Smooth muscle cell (in vitro differentiated cells): ENCODE measurements around the gene ROR1. TPM values are rescaled to one million over a fixed set of nuclear protein-coding genes. Genes with fewer than 3 reads are reported as not detected.

ENCODE experiments used
- DNase-seq: peaks from one replicate; lab custom pipeline; 2025; ENCODE audit not compliant: unreplicated experiment; lab: John Stamatoyannopoulos, UW
- H2AFZ ChIP-seq: fragments of 200-600 bp; sonication (generic); 2 replicates; pipeline ENCODE4 v1.6.0; 2016; ENCODE audit warnings: antibody characterized with exemption, low read depth, mild to moderate bottlenecking
- H3F3A ChIP-seq: fragments of 200-600 bp; sonication (generic); 2 replicates; pipeline ENCODE4 v1.6.0; 2017; ENCODE audit warnings: antibody characterized with exemption, low read depth
- H3K27ac ChIP-seq: fragments of 200-600 bp; sonication (generic); 2 replicates; pipeline ENCODE4 v1.5.1; 2016; ENCODE audit warnings: low read depth, mild to moderate bottlenecking
- H3K27me3 ChIP-seq: fragments of 200-600 bp; sonication (generic); 2 replicates; pipeline ENCODE4 v1.6.1; 2016; ENCODE audit warnings: low read depth, mild to moderate bottlenecking
- H3K36me3 ChIP-seq: fragments of 200-600 bp; sonication (generic); 2 replicates; pipeline ENCODE4 v1.5.1; 2016; ENCODE audit warnings: low read depth
- H3K4me1 ChIP-seq: fragments of 200-600 bp; sonication (generic); 2 replicates; pipeline ENCODE4 v1.5.1; 2016; ENCODE audit warnings: low read depth
- H3K4me2 ChIP-seq: fragments of 200-600 bp; sonication (generic); 2 replicates; pipeline ENCODE4 v1.6.0; 2016; ENCODE audit warnings: mild to moderate bottlenecking
- H3K4me3 ChIP-seq: fragments of 200-600 bp; sonication (generic); 2 replicates; pipeline ENCODE4 v1.5.1; 2016; ENCODE audit warnings: mild to moderate bottlenecking
- H3K79me2 ChIP-seq: fragments of 200-600 bp; sonication (generic); 2 replicates; pipeline ENCODE4 v1.6.0; 2016; ENCODE audit warnings: low read depth, mild to moderate bottlenecking
- H3K9ac ChIP-seq: fragments of 200-600 bp; sonication (generic); 2 replicates; pipeline ENCODE4 v1.6.0; 2016; ENCODE audit warnings: low read depth
- H3K9me3 ChIP-seq: fragments of 200-600 bp; sonication (generic); replicated peaks from 2 replicates; pipeline ENCODE4 v1.5.1; 2016; ENCODE audit warnings: low read depth
- H4K20me1 ChIP-seq: fragments of 200-600 bp; sonication (generic); 2 replicates; pipeline ENCODE4 v1.6.0; 2016; ENCODE audit warnings: low read depth
- CTCF ChIP-seq: fragments of 200-600 bp; sonication (generic); IDR thresholded peaks from 2 replicates; pipeline ENCODE4 v1.5.1; 2017; ENCODE audit warnings: borderline replicate concordance, mild to moderate bottlenecking, antibody characterized with exemption; ENCODE audit not compliant: insufficient read depth, poor library complexity, severe bottlenecking
- WGBS: methylation state at CpG from one replicate; pipeline ENCODE4 v1.1.7; 2016; ENCODE audit warnings: low lambda C conversion rate; 5-methylcytosine and 5-hydroxymethylcytosine counted together
- polyA plus RNA-seq: library from polyadenylated mRNA; unstranded; fragments of >200 nt; fragmentation: Nextera tagmentation; extraction: Ambion mirVana; gene quantifications from 2 replicates; pipeline ENCODE4 v1.2.1, GENCODE V29; 2016
- total RNA-seq: library from RNA; depleted of rRNA; stranded (reverse); fragments of >200 nt; gene quantifications from 2 replicates; pipeline ENCODE4 v1.2.3, GENCODE V29; 2014

Gene ROR1
- total and polyA plus RNA-seq, 2 experiments from 2014 or later = 3.3 to 7.2 TPM

- Histone ChIP-seq H3K36me3 (no peaks in the 10 kb centered on the region), H4K20me1 (no peaks in the 10 kb centered on the region), H3K27ac (no peak overlapping the region), H2AFZ (peak overlapping the region; percentile 87), H3K4me1 (peaks cover 26% of the 10 kb centered on the region), H3K4me2 (peak overlapping the region; percentile 98), H3K27me3 (no peaks in the 10 kb centered on the region), H3K79me2 (peaks cover 20% of the 10 kb centered on the region), H3K4me3 (peak overlapping the region; percentile 80), H3K9ac (no peak overlapping the region), H3K9me3 (no peaks in the 10 kb centered on the region), H3F3A (peaks cover 6% of the 10 kb centered on the region)
- TF ChIP-seq CTCF = no peak
- no peak for DNase-seq
- 3% methylated on average over 9 of the region's 9 CpGs for WGBS
These were observed 362 bp upstream of the ROR1 start for GRCh38 chr1:63773496-63773814.

- 1% methylated on average over 68 of the region's 72 CpGs for WGBS
- no peaks in the 10 kb centered on the region for H3K9me3 ChIP-seq
- H3K4me1 ChIP-seq = peaks cover 39% of the 10 kb centered on the region
- no peak overlapping the region for H3K9ac ChIP-seq
- peak overlapping the region; percentile 80 for H3K4me3 ChIP-seq
- H3F3A ChIP-seq = peaks cover 8% of the 10 kb centered on the region
- H3K36me3 ChIP-seq = no peaks in the 10 kb centered on the region
- no peak overlapping the region for H3K27ac ChIP-seq
- peaks cover 26% of the 10 kb centered on the region for H3K79me2 ChIP-seq
- no peaks in the 10 kb centered on the region for H3K27me3 ChIP-seq
- peak overlapping the region; percentile 91 for H2AFZ ChIP-seq
- peak overlapping the region; percentile 98 for H3K4me2 ChIP-seq
- no peak for TF ChIP-seq CTCF
- H4K20me1 ChIP-seq = peaks cover under 1% of the 10 kb centered on the region
- no peak for DNase-seq
These were observed 1.0 kb downstream of the ROR1 start for GRCh38 chr1:63774617-63775417.

- H3K27ac ChIP-seq = no peak overlapping the region
- no peak for TF ChIP-seq CTCF
- no peak for DNase-seq
- peaks cover 8% of the 10 kb centered on the region for H4K20me1 ChIP-seq
- no peak overlapping the region for H3K9ac ChIP-seq
- H3K4me2 ChIP-seq = peak overlapping the region; percentile 98
- peaks cover 47% of the 10 kb centered on the region for H3K4me1 ChIP-seq
- H3F3A ChIP-seq = peaks cover 15% of the 10 kb centered on the region
- no peaks in the 10 kb centered on the region for H3K27me3 ChIP-seq
- no peaks in the 10 kb centered on the region for H3K9me3 ChIP-seq
- H2AFZ ChIP-seq = peak overlapping the region; percentile 91
- WGBS = 30% methylated on average over 8 of the region's 8 CpGs
- peaks cover 26% of the 10 kb centered on the region for H3K79me2 ChIP-seq
- peak overlapping the region; percentile 80 for H3K4me3 ChIP-seq
- no peaks in the 10 kb centered on the region for H3K36me3 ChIP-seq
These were observed 1.8 kb downstream of the ROR1 start for GRCh38 chr1:63775418-63776127.
